Smooth muscle cell (in vitro differentiated cells): ENCODE measurements around the gene GABBR2. TPM values are rescaled to one million over a fixed set of nuclear protein-coding genes. Genes with fewer than 3 reads are reported as not detected.

Source experiments
- DNase-seq: peaks from one replicate; lab custom pipeline; 2025; ENCODE audit not compliant: unreplicated experiment; lab: John Stamatoyannopoulos, UW
- H2AFZ ChIP-seq: fragments of 200-600 bp; sonication (generic); 2 replicates; pipeline ENCODE4 v1.6.0; 2016; ENCODE audit warnings: antibody characterized with exemption, low read depth, mild to moderate bottlenecking
- H3F3A ChIP-seq: fragments of 200-600 bp; sonication (generic); 2 replicates; pipeline ENCODE4 v1.6.0; 2017; ENCODE audit warnings: antibody characterized with exemption, low read depth
- H3K27ac ChIP-seq: fragments of 200-600 bp; sonication (generic); 2 replicates; pipeline ENCODE4 v1.5.1; 2016; ENCODE audit warnings: low read depth, mild to moderate bottlenecking
- H3K27me3 ChIP-seq: fragments of 200-600 bp; sonication (generic); 2 replicates; pipeline ENCODE4 v1.6.1; 2016; ENCODE audit warnings: low read depth, mild to moderate bottlenecking
- H3K36me3 ChIP-seq: fragments of 200-600 bp; sonication (generic); 2 replicates; pipeline ENCODE4 v1.5.1; 2016; ENCODE audit warnings: low read depth
- H3K4me1 ChIP-seq: fragments of 200-600 bp; sonication (generic); 2 replicates; pipeline ENCODE4 v1.5.1; 2016; ENCODE audit warnings: low read depth
- H3K4me2 ChIP-seq: fragments of 200-600 bp; sonication (generic); 2 replicates; pipeline ENCODE4 v1.6.0; 2016; ENCODE audit warnings: mild to moderate bottlenecking
- H3K4me3 ChIP-seq: fragments of 200-600 bp; sonication (generic); 2 replicates; pipeline ENCODE4 v1.5.1; 2016; ENCODE audit warnings: mild to moderate bottlenecking
- H3K79me2 ChIP-seq: fragments of 200-600 bp; sonication (generic); 2 replicates; pipeline ENCODE4 v1.6.0; 2016; ENCODE audit warnings: low read depth, mild to moderate bottlenecking
- H3K9ac ChIP-seq: fragments of 200-600 bp; sonication (generic); 2 replicates; pipeline ENCODE4 v1.6.0; 2016; ENCODE audit warnings: low read depth
- H3K9me3 ChIP-seq: fragments of 200-600 bp; sonication (generic); replicated peaks from 2 replicates; pipeline ENCODE4 v1.5.1; 2016; ENCODE audit warnings: low read depth
- H4K20me1 ChIP-seq: fragments of 200-600 bp; sonication (generic); 2 replicates; pipeline ENCODE4 v1.6.0; 2016; ENCODE audit warnings: low read depth
- CTCF ChIP-seq: fragments of 200-600 bp; sonication (generic); IDR thresholded peaks from 2 replicates; pipeline ENCODE4 v1.5.1; 2017; ENCODE audit warnings: borderline replicate concordance, mild to moderate bottlenecking, antibody characterized with exemption; ENCODE audit not compliant: insufficient read depth, poor library complexity, severe bottlenecking
- WGBS: methylation state at CpG from one replicate; pipeline ENCODE4 v1.1.7; 2016; ENCODE audit warnings: low lambda C conversion rate; 5-methylcytosine and 5-hydroxymethylcytosine counted together
- polyA plus RNA-seq: library from polyadenylated mRNA; unstranded; fragments of >200 nt; fragmentation: Nextera tagmentation; extraction: Ambion mirVana; gene quantifications from 2 replicates; pipeline ENCODE4 v1.2.1, GENCODE V29; 2016
- total RNA-seq: library from RNA; depleted of rRNA; stranded (reverse); fragments of >200 nt; gene quantifications from 2 replicates; pipeline ENCODE4 v1.2.3, GENCODE V29; 2014

GABBR2 gene
- total and polyA plus RNA-seq, 2 experiments from 2014 or later, result 0.25 TPM; not detected in 1

GRCh38 chr9:98479449-98479848, 229.3 kb downstream of the GABBR2 start:
- Histone ChIP-seq H3K79me2 (no peaks in the 10 kb centered on the region), H3K9ac (no peak overlapping the region), H3K4me1 (peaks cover 4% of the 10 kb centered on the region), H3K36me3 (no peaks in the 10 kb centered on the region), H3K27ac (no peak overlapping the region), H3K9me3 (no peaks in the 10 kb centered on the region), H3K4me3 (no peak overlapping the region), H3K4me2 (no peak overlapping the region), H4K20me1 (no peaks in the 10 kb centered on the region), H3F3A (peaks cover 5% of the 10 kb centered on the region), H2AFZ (no peak overlapping the region), H3K27me3 (no peaks in the 10 kb centered on the region)
- DNase-seq, result no peak
- no peak for TF ChIP-seq CTCF
- WGBS, result 94% methylated on average over 8 of the region's 8 CpGs

GRCh38 chr9:98477884-98478283, 230.9 kb downstream of the GABBR2 start:
- no peak overlapping the region for H3K27ac ChIP-seq
- H3K4me2 ChIP-seq, result no peak overlapping the region
- H3K27me3 ChIP-seq, result no peaks in the 10 kb centered on the region
- H4K20me1 ChIP-seq, result no peaks in the 10 kb centered on the region
- peaks cover 5% of the 10 kb centered on the region for H3F3A ChIP-seq
- DNase-seq, result no peak
- 90% methylated on average over 5 of the region's 5 CpGs for WGBS
- TF ChIP-seq CTCF, result no peak
- no peak overlapping the region for H3K4me3 ChIP-seq
- no peaks in the 10 kb centered on the region for H3K36me3 ChIP-seq
- peaks cover 4% of the 10 kb centered on the region for H3K4me1 ChIP-seq
- no peak overlapping the region for H3K9ac ChIP-seq
- no peak overlapping the region for H2AFZ ChIP-seq
- no peaks in the 10 kb centered on the region for H3K79me2 ChIP-seq
- no peaks in the 10 kb centered on the region for H3K9me3 ChIP-seq

- H3K4me1 ChIP-seq, result peaks cover 4% of the 10 kb centered on the region
- no peaks in the 10 kb centered on the region for H4K20me1 ChIP-seq
- H3K4me3 ChIP-seq, result no peak overlapping the region
- 66% methylated on average over 2 of the region's 2 CpGs for WGBS
- H3K9me3 ChIP-seq, result no peaks in the 10 kb centered on the region
- peaks cover 4% of the 10 kb centered on the region for H3K27me3 ChIP-seq
- DNase-seq, result no peak
- no peak for TF ChIP-seq CTCF
- no peak overlapping the region for H3K27ac ChIP-seq
- H3F3A ChIP-seq, result no peaks in the 10 kb centered on the region
- no peak overlapping the region for H3K4me2 ChIP-seq
- H2AFZ ChIP-seq, result no peak overlapping the region
- H3K9ac ChIP-seq, result no peak overlapping the region
- no peaks in the 10 kb centered on the region for H3K36me3 ChIP-seq
- H3K79me2 ChIP-seq, result no peaks in the 10 kb centered on the region
These were observed 236.5 kb downstream of the GABBR2 start for GRCh38 chr9:98472216-98472615.

GRCh38 chr9:98471185-98471584, 237.6 kb downstream of the GABBR2 start:
- Histone ChIP-seq H3K27me3 (peaks cover 4% of the 10 kb centered on the region), H3K4me1 (peaks cover 4% of the 10 kb centered on the region), H3K9me3 (no peaks in the 10 kb centered on the region), H3F3A (no peaks in the 10 kb centered on the region), H3K36me3 (no peaks in the 10 kb centered on the region), H3K79me2 (no peaks in the 10 kb centered on the region), H3K4me3 (no peak overlapping the region), H3K4me2 (no peak overlapping the region), H4K20me1 (no peaks in the 10 kb centered on the region), H2AFZ (no peak overlapping the region), H3K9ac (no peak overlapping the region), H3K27ac (no peak overlapping the region)
- DNase-seq, result no peak
- WGBS, result 92% methylated on average over 3 of the region's 3 CpGs
- no peak for TF ChIP-seq CTCF
